Jurkat, Clone E6-1 (cell line): ENCODE results near the gene HOXB5.

Experiments used
- DNase-seq: peaks from one replicate; pipeline ENCODE4 v3.0.0-alpha.2; 2011; ENCODE audit warnings: low read depth, low spot score
- H3K4me3 ChIP-seq: 2 replicates; pipeline ENCODE4 v1.5.1; 2011; ENCODE audit warnings: mild to moderate bottlenecking, low read length, control low read depth, moderate library complexity

HOXB5 gene

DNA sequence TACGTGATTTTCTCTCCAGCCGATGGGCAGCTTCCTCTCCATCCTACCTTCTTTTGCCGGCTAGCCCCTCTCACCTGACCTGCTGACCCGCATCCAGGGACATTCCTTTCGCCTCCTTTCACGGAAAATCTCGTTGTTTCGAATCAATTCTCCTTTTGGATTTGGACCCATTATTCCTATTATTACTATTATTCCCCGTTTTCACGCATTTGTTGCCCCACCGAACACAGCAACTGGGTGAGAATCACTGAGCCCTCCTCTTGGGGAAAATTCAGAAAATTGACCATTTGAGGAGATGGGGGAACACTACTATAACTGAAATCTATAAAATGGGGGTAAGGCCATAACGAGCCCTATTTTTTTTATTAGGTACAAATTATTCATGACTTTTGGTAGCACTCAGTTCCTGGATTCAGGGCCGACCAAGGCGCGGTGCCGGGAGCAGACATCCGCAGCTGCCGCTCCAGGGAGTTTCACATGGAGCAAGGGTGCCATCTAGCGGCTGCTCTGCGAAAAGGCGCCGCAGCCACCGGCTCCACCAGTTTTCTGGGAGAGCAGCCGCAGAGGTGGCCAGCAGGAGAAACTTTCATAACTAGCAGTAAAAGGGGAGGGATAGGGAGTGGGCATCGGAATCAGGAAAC, 24.8 kb upstream of the HOXB5 start:
- DNase-seq, result peak; percentile 59
- H3K4me3 ChIP-seq, result no peak overlapping the region; the same call in 1 of the 2 replicates

DNA sequence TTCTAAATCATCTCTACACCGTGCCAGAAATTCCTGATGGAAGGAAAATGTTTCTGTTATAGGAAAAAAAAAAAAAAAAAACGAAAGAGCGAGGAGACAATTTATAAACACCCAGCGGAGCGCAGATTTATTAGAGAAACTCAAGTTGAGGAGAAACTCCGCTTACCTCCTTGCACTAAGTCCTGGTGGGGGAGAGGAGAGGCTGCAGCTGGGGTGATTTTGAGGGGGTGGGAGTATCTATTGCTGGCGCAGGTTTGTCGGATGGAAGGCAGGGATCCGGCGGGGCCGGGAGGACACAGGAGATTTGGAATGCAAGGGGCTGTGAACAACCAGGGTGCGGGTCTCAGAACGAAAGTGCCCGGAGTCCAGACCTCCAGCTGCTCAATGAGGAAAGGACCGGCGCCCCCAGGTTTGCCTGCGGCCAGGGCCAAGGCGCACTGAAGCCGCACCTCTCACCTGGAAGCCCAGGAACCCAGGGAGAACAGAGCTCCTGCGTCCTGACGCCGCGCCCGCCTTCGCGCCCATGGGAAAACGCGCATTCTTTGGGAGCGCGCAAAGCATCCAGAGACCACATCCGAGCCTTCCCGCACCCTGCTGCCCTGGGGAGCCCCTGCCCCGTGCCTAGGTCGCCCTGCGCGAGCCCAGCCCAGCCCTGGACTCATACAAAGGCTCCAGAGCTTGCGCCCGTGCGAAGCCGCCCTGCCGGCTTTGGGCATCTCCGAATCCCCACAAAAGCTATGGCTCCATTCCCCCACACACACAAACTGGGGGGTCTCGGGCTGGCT, 24.1 kb upstream of the HOXB5 start:
- no peak overlapping the region for H3K4me3 ChIP-seq
- no peak for DNase-seq

DNA sequence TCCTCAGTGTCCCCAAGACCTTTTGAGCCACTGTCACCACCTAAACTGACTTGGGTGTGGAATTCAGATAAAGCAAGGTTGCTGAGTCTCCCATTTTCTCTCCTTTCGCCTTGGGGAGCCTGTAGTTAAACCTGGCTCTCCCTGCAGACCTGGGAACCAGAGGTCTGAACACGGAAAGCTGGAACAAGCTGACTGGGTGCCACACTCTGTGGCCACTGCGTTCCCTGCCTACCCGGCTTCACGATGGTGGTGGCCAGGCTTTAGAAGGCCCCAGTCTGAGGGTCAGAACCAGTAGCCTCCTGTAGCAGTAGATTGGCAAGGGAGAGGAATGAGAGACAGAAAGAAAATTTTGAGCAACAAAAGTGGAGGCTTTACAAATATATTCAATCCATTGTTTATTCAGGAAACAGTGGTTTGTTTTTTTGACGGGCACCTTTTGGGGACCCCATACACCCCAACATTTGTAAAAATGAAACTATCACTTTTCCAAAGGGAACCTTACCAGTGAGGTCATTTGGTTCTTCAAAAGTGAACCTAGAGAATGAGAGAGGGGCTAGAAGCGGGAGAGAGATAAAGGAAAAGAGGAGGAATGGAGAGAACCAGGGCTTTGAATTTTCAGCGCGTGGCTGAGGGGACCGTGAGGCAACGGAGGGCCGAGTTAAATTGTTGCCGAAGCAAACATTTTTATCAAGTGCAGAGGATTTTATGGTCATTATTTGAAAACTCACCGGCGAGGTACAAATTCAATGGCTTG, 23.3 kb upstream of the HOXB5 start:
- H3K4me3 ChIP-seq, result no peak overlapping the region
- no peak for DNase-seq

DNA sequence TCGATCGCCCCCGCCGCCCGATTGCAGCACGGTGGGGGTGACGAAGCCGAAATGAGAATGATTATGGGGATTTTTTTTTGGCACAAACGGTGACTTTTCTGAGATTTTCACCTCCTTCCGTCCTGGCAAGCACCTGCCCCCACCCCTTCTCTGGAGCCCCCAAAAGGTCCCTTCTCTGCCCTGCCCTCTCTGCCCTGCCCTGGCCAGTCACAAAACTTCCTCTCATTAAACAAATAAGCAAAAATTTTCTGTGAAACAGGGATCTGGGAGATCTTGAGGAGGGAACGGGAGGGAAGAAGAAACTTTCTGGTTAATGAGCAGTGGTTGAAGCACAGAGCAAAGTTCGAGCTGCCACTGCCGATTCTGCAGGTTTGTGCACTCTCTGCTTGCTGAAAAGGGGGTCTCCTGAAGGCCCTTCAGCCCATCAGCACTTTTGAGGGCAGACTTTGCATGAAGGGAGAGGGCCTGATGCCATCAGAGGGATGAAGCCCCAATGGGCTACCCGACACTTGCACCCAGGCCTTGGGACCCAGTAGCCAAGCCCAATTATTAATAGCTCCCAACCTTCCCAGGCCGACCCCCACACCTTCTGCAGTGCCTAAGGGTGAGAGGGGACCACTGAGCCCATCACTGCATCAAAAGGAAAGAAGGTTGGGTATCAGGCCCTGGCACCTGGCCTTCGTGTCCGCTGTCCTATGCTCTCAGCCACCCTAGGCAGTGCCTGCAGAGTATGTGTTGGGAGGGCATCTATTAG, 22.6 kb upstream of the HOXB5 start:
- DNase-seq, result no peak
- no peak overlapping the region for H3K4me3 ChIP-seq

DNA sequence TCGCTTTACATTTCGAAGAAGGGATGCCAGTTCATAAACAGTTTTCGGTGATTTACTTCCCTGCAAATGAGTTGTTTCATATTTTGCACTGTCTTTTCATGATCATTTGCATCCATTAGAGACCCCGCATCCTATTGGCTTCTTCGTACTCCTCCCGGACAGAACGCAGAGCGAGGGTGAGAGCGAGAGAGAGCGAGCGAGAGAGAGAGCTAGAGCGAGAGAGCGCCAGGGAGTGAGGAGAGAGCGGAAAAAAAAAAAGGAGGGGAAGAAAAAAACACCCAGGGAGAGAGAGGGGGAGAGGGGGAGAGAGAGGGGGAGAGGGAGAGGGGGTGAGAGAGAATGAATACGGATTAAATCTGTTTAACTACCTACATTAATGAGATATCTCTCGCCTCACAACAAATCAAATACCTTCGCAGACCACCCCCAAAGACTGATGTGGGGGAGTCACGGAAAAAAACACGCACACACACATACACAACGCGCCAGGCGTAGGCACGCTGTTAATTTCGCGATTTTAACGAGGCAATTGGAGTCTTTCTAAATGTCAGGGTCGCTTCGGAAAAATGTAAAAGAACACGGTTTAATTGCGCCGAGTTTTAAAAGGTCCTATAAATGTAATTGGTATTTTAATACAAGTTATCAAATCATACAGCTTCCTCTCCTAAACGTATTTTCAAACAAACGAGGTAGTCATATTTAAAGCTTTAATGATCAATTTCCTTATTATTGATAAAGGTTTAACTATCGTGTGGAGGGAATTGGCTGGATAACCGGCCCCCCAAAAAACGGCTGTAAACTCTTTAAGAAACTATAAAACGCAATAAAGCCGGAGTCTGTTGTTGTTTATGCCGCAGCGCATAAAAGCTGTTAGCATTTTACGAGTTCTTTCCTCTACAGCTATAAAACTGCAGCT, 21.7 kb upstream of the HOXB5 start, which contains the start of gene HOXB8:
Gene HOXB8 (minus strand): TSS at position 246 of the 916 bp plus-strand sequence. CDS start 588 bp downstream, outside the sequence.
- no peak for DNase-seq
- no peak within 1 kb of the TSS for H3K4me3 ChIP-seq

DNA sequence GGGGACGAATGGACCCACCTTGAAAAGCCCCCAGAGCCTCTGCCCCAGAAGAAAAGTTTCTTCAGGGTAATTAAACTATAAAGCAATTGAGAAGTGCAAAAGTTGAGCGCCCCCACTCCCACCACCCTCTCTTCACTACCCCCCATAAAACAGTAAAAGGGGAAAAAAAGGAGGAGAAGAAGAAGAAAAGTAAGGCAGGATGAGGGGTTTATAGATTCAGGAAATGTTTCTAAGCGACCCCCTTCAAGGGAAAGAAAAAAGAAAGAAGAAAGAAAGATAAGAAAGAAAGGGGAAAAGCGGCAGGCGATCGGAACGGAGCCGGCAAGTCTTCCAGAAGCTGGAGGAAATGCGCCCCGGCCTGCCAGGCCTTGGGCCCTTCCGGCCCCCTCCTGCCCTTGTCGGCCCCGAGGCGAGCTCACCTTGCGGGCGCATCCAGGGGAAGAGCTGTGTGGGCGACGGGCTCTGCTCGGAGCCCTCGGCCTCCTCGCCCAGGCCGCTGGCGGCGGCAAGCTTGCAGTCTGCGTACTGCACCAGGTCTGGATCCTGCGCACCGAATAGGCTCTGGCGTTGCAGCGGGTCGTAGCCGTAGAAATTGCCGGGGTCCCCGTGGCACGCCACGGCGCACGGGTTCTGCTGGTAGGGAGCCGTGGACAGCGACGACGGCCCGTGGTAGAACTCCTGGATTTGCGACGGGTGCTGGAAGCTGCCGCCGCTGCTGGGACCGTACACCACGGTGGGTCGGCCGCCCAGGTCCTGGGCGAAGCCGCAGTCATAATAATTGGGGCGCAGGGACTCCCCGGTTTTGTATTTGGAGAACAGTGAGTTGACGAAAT, 20.5 kb upstream of the HOXB5 start:
- no peak overlapping the region for H3K4me3 ChIP-seq
- no peak for DNase-seq

DNA sequence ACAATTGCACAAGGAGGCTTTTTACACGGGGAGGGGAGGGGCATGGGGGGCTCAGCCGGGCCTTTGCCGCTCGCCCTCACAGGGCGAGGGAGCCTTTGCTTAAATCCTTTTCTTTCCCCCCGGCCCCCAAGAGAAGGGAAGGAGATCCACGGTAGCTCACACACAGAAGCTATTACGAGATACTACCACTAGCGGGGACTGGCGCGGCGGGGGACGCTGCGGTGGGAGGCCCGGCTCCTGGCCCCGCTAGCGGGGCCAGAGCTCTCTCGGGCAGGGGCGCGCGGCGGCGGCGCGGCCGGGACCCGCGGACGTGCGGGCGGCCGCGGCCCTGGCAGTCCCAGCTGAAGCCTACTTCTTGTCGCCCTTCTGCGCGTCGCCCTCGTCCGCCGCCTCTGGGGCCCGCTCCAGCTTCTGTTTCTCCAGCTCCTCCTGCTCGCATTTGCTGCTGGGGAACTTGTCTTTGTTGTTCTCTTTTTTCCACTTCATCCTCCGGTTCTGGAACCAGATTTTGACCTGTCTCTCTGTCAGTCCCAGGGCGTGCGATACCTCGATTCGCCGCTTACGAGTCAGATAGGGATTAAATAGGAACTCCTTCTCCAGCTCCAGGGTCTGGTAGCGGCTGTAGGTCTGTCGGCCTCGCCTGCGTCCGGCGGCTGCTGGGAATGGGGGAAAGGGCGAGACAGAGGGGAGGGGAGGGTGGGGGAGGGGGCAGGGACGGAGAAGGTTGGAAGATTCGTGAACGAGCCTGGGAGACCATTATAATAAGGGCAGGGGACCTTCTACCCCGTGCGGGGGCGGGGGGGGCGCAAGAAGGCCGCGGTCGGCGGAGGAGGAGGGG, 19.5 kb upstream of the HOXB5 start:
- peak overlapping the region; percentile 51 for H3K4me3 ChIP-seq
- DNase-seq, result peak; percentile 46

DNA sequence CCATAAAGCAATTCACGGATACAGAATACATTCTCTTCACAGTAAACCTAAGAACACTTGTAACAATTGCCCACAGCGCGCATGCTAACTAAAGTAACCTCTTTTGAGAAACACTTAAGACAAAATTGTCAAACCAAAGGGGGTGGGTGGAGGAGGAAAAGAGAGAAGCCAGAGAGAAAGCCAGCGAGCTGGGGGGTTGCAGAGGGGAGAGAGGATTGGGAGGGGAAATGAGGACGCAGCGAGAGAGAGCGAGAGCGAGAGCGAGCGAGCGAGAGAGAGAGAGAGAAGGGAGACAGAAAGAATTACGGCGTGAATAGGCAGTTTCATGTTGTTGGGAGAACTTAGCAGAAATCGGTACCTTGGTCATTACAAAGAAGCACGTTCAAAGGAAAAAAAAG, 18.9 kb upstream of the HOXB5 start:
- DNase-seq, result no peak
- peak overlapping the region; percentile 51 for H3K4me3 ChIP-seq

DNA sequence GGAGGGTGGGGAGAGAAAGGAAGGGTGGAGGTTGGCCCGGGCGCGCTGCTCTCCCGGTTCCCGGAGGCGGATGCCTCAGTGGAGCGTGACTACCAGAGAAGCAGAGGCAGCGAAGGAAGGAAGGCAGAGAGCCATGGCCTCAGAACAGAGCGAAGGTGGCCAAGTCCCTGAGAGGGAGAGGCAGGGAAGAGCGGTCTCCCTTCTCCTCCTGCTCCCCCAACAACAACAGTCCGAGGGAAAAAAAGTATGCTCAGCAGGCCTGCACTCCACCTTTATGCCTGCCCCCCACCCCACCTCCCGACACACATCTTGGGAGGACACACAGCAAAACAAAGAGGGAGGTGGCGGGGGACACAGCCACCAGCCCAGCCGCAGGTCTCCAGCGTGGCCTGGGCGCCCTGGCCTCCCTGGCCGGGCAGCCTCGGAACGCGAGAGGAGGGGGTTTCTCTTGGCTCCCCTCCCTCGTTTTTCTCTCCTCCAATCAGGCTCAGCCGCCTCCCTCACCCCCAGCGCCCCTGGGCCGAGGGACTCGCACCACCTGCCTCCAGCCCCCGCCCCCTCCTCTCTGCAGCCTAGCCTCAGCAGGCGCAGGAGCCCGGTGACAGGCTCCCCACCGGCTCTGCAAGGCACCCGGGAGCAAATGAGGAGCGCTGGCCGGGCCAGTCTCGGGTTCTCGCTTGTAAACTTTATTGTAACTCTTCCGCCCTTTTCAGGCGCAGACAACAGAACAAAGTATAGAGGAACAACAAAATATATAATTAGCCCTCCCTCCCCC, 18.3 kb upstream of the HOXB5 start:
- DNase-seq, result no peak
- peak overlapping the region; percentile 85 for H3K4me3 ChIP-seq

DNA sequence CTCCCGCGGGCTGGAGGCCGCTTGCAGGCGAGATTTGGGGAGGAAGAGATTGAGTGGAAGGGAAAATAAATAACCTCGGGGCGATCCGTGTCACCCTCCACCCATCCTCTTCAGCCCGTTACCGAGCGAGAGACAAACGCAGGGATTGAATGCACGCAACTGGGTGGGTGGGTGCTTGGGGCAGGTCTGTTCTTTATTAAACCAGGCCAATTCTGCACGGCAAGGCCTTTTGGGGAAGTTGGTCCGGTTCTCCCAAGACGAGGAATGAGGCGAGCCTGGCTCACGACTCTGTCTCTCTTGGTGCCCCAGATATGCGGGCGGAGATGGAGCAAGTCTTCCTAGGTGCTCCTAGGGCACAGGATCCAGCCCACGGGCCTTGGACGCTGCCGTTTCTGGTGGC, 17.6 kb upstream of the HOXB5 start:
- DNase-seq, result no peak
- H3K4me3 ChIP-seq, result peak overlapping the region; percentile 85

DNA sequence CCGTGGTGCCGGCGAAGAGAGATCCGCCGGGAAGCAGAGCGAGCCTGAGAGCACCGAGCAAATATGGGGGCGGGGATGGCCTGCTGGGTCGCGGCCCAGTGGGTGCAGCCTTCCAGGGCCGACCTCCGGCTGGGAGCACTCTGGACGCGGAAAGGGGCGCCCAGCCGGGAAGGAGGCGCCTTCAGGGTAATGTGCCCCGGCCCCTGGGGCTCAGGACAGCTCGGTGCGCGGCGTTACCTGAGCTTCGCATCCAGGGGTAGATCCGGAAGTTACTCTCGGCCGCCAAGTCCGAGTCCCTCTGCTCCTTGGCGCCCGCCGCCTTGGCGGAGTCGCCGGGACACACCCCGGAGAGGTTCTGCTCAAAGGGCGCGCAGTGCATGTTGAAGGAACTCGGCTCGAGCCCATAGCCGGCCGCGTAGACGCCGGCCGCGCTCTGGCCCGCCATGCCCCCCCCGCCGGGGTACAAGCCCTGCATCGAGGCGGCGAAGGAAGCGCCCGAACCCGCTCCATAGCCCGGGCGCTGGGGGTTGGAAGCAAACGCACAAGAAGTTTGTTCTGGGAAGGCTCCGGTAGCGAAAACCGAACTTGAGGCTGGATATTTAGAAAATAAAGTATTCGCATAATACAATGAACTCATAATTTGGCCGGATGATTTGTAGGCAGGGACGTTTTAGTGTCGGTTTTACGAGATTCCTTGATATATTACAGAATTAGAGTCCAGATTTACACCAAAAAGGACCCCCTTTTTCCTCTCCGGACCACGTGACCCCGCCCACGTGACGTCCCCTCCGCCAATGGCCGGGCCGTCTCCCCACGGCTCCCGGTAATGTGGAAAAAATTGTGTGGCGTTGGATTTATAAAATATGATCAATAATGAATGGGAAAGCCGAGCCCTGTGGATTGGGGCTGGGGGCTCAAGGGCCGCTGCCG, 17.0 kb upstream of the HOXB5 start, which contains the start of gene HOXB7:
Gene HOXB7 (minus strand): TSS at position 736 of the 930 bp plus-strand sequence. CDS start 99 bp downstream, at position 637.
- DNase-seq, result peak; percentile 50
- peak within 1 kb of the TSS; percentile 85 for H3K4me3 ChIP-seq

DNA sequence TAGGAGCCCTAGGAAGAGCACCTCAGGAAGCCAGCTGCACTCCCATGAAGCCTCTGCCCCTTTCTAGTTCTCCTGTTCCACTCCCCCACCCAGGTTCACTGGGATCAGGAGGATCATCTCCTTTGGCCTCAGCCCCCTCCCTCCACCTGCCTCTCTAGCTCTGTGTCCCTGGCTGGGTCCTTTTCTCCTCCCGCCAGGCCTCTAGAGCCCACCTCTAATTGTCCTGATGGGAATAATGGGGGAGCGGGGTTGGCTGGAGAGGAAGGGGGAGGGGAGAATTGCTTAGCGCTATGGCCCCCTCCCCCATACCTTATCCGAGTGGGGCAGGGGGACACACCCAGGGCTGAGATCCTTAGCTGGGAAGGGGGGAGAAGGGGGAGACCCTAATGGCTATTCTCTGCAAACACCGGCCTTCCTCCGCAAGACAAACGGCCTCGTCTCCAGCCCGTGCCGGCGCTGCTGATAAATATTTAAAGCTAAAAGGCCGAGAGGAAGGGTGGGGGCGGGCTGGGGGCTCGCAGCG, 16.2 kb upstream of the HOXB5 start:
- peak overlapping the region; percentile 85 for H3K4me3 ChIP-seq

DNA sequence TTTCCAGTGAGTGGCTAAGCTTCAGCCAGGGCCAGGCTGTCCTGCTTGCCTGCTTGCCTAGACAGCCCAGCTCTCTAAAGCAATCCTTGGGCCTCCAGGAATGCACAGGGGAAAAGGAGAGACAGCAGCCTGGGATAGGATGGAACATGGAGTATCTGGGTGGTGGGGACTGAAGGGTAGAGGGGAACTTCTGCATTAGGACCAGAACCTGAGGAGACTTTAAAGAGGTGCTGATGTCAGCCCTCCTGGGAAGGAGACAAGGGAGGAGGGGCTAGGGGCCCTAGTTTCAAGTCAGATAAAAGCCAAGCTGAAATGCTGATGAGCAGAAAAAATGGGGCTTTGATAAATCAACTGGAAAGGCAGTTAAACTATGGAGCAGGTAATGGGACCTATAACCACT, 15.5 kb upstream of the HOXB5 start:
- no peak overlapping the region for H3K4me3 ChIP-seq
- DNase-seq, result no peak

More for the DNA sequence above, 16.2 kb upstream of the HOXB5 start:
- DNase-seq, result no peak

DNA sequence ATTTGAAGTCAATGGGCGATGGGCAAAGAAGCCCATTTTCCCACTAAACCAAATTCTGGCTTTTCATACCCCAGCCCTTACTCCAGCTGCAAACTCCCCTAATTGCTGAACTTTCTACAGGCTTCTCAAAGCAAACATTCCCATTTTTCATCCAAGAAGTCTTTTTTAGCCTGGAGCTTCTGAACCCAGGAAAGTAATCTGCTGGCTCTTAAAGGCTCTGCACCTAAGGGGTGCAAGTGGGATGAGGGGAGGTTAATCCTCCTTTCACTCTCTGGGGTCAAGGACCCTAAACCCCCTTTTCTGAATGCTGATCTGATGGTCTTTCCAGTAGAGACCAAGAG, 14.9 kb upstream of the HOXB5 start:
- DNase-seq, result no peak
- no peak overlapping the region for H3K4me3 ChIP-seq
